Esophagus muscularis mucosa (tissue), 4 donors: Measurements from ENCODE around the gene USP34.

Experiments used
- CTCF ChIP-seq, 3 experiments: fragments of 200-600 bp in 2 of 3; fragments of 450-650 bp in 1 of 3; sonication (generic) in 2 of 3; IDR thresholded peaks; one replicate each; pipeline ENCODE4 v1.5.1; 2017 to 2019; ENCODE audit warnings: antibody characterized with exemption in 3 of 3, mild to moderate bottlenecking in 2 of 3, moderate library complexity in 1 of 3
- EP300 ChIP-seq: sonication (generic); formaldehyde crosslinking; IDR thresholded peaks from one replicate; pipeline ENCODE4 v1.6.1; 2017; ENCODE audit warnings: antibody characterized with exemption
- POLR2A ChIP-seq: fragments of 450-650 bp; IDR thresholded peaks from one replicate; pipeline ENCODE4 v1.6.1; 2017; ENCODE audit warnings: antibody characterized with exemption, moderate library complexity, mild to moderate bottlenecking, low read depth
- POLR2AphosphoS5 ChIP-seq, 2 donors: sonication (generic); formaldehyde crosslinking; IDR thresholded peaks; one replicate each; pipeline ENCODE4 v1.6.1; 2017; ENCODE audit warnings: antibody characterized with exemption in 2 of 2

- TF ChIP-seq CTCF (IDR thresholded peaks at IDR 0.05) (no peak), POLR2AphosphoS5 (IDR thresholded peaks at IDR 0.05) (no peak), POLR2A (no peak), EP300 (no peak)
Observed at GRCh38 chr2:61431345-61431744, 39.5 kb downstream of the USP34 start.
